ENCODE measurements around the gene SP2.

GRCh38 chr17:47945529-47946508 is 49.8 kb downstream of the SP2 start:
- TF ChIP-seq, protein P1, sequence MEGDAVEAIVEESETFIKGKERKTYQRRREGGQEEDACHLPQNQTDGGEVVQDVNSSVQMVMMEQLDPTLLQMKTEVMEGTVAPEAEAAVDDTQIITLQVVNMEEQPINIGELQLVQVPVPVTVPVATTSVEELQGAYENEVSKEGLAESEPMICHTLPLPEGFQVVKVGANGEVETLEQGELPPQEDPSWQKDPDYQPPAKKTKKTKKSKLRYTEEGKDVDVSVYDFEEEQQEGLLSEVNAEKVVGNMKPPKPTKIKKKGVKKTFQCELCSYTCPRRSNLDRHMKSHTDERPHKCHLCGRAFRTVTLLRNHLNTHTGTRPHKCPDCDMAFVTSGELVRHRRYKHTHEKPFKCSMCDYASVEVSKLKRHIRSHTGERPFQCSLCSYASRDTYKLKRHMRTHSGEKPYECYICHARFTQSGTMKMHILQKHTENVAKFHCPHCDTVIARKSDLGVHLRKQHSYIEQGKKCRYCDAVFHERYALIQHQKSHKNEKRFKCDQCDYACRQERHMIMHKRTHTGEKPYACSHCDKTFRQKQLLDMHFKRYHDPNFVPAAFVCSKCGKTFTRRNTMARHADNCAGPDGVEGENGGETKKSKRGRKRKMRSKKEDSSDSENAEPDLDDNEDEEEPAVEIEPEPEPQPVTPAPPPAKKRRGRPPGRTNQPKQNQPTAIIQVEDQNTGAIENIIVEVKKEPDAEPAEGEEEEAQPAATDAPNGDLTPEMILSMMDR (IDR thresholded peaks at IDR 0.05): no peak
- TF ChIP-seq POLR2A (IDR thresholded peaks at IDR 0.05) (no peak), POLR2AphosphoS5 (IDR thresholded peaks at IDR 0.05; ENCODE audit: insufficient read depth in 1 of 2, low read depth in 1 of 2) (no peak)
